Ovary (tissue), 9 donors: ENCODE data around the gene ANKRD10. TPM values are rescaled to one million over a fixed set of nuclear protein-coding genes. Genes with fewer than 3 reads are reported as not detected.
"Not testable (repeated sequence)": the region's sequence is repeated elsewhere in the genome, so short reads cannot be mapped to it uniquely, and the experiment has no call there.

Experiments
- DNase-seq, 5 donors: peaks; one replicate each; pipeline ENCODE4 v3.0.0-alpha.2; 2019 to 2020
- H3K27ac ChIP-seq, 2 donors: fragments of 200-600 bp; one replicate each; pipeline versions ENCODE4 v1.5.1 to v1.8.0; 2019 to 2022
- H3K27me3 ChIP-seq: fragments of 200-600 bp; one replicate; pipeline ENCODE4 v1.8.0; 2022
- H3K36me3 ChIP-seq: fragments of 200-600 bp; sonication (generic); one replicate; pipeline ENCODE4 v1.5.1; 2019
- H3K4me1 ChIP-seq: one replicate; pipeline ENCODE4 v1.8.1; 2013; ENCODE audit warnings: mild to moderate bottlenecking, moderate library complexity; ENCODE audit not compliant: insufficient read depth
- H3K4me3 ChIP-seq: fragments of 200-600 bp; sonication (generic); one replicate; pipeline ENCODE4 v1.5.1; 2017
- H3K9me3 ChIP-seq, 2 donors: fragments of 200-600 bp in 1 of 2; sonication (generic) in 1 of 2; one replicate each; pipeline versions ENCODE4 v1.5.1 to v1.8.1; 2013 to 2019; ENCODE audit warnings: mild to moderate bottlenecking in 1 of 2, moderate library complexity in 1 of 2
- CTCF ChIP-seq, 3 donors: fragments of 450-650 bp in 2 of 3; fragments of 200-600 bp in 1 of 3; IDR thresholded peaks; one replicate each; pipeline versions ENCODE4 v1.5.1 to v1.8.0; 2016 to 2022; ENCODE audit warnings: antibody characterized with exemption in 3 of 3, mild to moderate bottlenecking in 1 of 3
- EP300 ChIP-seq: sonication (generic); formaldehyde crosslinking; IDR thresholded peaks from one replicate; pipeline ENCODE4 v1.6.1; 2017; ENCODE audit warnings: antibody characterized with exemption
- POLR2A ChIP-seq: fragments of 450-650 bp; IDR thresholded peaks from one replicate; pipeline ENCODE4 v1.6.1; 2017; ENCODE audit warnings: antibody characterized with exemption, mild to moderate bottlenecking, moderate library complexity
- WGBS, 3 donors: extraction: QIAGEN DNeasy Blood & Tissue Kit in 1 of 3; methylation state at CpG; one replicate each; pipeline versions ENCODE4 v1.1.5 to v1.1.7; 2013 to 2017; 5-methylcytosine and 5-hydroxymethylcytosine counted together
- intact Hi-C, 4 donors: fragments of 100-400 bp; cut with DNase I; formaldehyde crosslinking; loops; one replicate each; pipeline versions ENCODE4 v1.11.0 to v1.15.1; 2022 to 2023
- polyA plus RNA-seq, 2 donors: library from polyadenylated mRNA; stranded (reverse); fragments of 200-250 nt in 1 of 2; fragments of 350-450 nt in 1 of 2; fragmentation: Illumina TruSeq in 1 of 2; extraction: RNeasy Lipid Tissue Mini Kit (QIAGEN cat#74804) in 1 of 2; gene quantifications; one replicate each; pipeline ENCODE4 v1.2.3, GENCODE V29; 2013 to 2014
- total RNA-seq, 7 donors: library from RNA; depleted of rRNA in 2 of 7; stranded (reverse); fragments of >200 nt in 2 of 7; fragmentation: NEBNext Ultra II Directional in 3 of 7; extraction: Animal tissue kit (Norgen Biotek cat#: 25700) in 3 of 7; gene quantifications; one replicate each; pipeline versions ENCODE4 v1.1.0 to v1.2.4, GENCODE V29; 2016 to 2023
- donor health status: DM: no; HTN: no; CAD: no; lungs with moderate emphysema.
- donor health status: DM: no; HTN: no; CAD: no.
- donor health status: Bipolar disorder and iron deficiency.
- donor health status: DM: yes; HTN: yes; CAD: no.
- donor health status: DM: no; HTN: no; CAD: no.
- donor health status: DM: yes; HTN: yes; CAD: no.

The ANKRD10 gene
- total and polyA plus RNA-seq, 9 donors: 62.4 to 172 (median 129) TPM

DNA sequence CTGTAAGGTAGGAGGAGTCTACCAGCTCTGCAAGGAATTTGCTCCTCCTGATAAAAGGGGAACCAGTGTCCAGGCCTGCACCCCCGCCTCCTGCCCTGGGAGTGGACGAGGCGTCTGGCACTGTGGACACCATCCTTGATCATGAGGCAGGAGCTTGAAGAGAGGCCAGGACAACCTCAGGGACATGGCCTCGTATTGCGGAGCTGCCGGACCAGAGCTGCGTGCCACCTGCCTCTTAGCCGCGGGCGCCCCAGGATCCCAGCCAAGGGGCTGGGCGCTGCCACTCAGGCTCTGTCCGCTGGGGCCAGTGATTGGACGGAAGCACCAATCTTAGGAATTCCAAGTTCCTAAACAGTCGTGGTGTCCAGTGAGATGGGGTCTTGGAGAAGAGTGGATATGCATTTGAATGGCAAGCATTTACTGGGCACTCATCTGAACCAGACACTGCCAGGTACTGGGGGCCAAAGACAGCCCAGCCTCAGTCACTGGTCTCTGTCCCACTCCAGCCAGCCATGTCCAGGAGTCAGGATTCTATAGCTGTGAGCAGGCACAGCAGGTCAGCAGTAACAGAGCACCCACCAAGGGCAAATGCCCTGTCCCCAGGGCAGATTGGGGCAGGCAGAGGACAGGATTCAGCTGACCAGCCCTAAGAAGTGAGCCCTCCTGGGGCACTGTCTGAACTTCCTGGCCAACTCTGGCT, 39.1 kb upstream of the ANKRD10 start:
- WGBS, 3 donors: 94 to 98% (median 96%) methylated on average over 10 to 14 of the region's 14 CpGs
- H3K4me1 ChIP-seq: peaks cover 5% of the 10 kb centered on the region
- H3K4me3 ChIP-seq: no peak overlapping the region
- no peaks in the 10 kb centered on the region for H3K36me3 ChIP-seq
- no peaks in the 10 kb centered on the region for H3K9me3 ChIP-seq
- H3K27ac ChIP-seq: no peak overlapping the region
- H3K27me3 ChIP-seq: no peaks in the 10 kb centered on the region
- intact Hi-C loops: no loop called here
- TF ChIP-seq CTCF (IDR thresholded peaks at IDR 0.05): no peak
- no peak for TF ChIP-seq POLR2A
- TF ChIP-seq EP300: no peak
- no peak for DNase-seq

DNA sequence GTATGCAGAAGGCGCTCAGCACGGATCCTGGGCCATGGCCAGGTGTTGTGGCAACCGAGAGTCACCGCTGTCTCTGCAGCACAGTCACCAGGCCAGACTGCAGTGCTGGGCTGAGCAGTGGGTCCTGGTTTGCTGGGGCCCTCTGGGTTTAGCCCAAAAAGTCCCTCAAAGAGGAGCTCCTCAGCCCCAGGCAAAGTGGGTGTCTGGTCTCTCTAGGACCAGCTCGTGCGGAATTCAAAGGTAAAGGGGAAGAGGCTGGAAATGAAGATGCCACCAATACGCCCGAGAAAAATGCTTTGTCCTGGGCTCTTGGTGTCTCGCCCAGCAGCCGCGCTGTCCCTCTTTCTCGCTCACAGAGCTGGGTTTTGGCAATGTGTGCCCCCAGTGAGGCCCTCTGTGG, 38.5 kb upstream of the ANKRD10 start:
- intact Hi-C loops: no loop called here
- no peaks in the 10 kb centered on the region for H3K36me3 ChIP-seq
- H3K27me3 ChIP-seq: no peaks in the 10 kb centered on the region
- no peaks in the 10 kb centered on the region for H3K9me3 ChIP-seq
- TF ChIP-seq CTCF (IDR thresholded peaks at IDR 0.05): no peak
- TF ChIP-seq EP300: no peak
- no peak for TF ChIP-seq POLR2A
- H3K4me1 ChIP-seq: peaks cover 5% of the 10 kb centered on the region
- H3K27ac ChIP-seq: no peak overlapping the region
- 93 to 96% (median 94%) methylated on average over 12 of the region's 12 CpGs for WGBS, 3 donors
- no peak for DNase-seq
- H3K4me3 ChIP-seq: no peak overlapping the region

DNA sequence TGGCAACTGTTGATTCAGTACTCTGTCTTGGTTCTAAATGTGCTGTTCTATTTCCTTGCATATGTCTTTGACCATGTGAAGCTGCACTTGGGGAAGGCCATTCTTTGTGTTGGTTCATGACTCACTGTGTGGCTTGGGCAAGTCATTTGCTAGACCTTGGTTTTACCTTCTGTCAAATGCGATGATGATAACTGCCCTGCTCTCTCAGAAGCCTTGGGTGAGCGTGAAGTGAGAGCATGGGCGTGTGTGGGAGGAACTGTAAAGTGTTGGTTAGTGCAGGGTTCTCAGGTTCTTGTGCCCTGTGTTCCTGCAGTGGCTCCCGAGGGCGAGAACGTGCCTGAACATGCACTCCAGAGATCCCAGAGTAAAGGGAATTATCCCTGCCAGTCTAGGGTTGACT, 37.3 kb upstream of the ANKRD10 start:
- H3K27me3 ChIP-seq, H3K27ac ChIP-seq, intact Hi-C loops, H3K4me1 ChIP-seq, DNase-seq, H3K36me3 ChIP-seq, H3K9me3 ChIP-seq, H3K4me3 ChIP-seq: not testable (repeated sequence)
- WGBS, 3 donors: 89 to 94% (median 90%) methylated on average over 6 of the region's 6 CpGs

- no peak overlapping the region for H3K4me3 ChIP-seq
- H3K27me3 ChIP-seq: no peaks in the 10 kb centered on the region
- WGBS, 3 donors: 82 to 89% (median 84%) methylated on average over 8 of the region's 8 CpGs
- no peak for DNase-seq
- H3K27ac ChIP-seq: no peak overlapping the region
- H3K36me3 ChIP-seq: no peaks in the 10 kb centered on the region
- TF ChIP-seq EP300 (no peak), CTCF (IDR thresholded peaks at IDR 0.05) (no peak), POLR2A (no peak)
- no peaks in the 10 kb centered on the region for H3K9me3 ChIP-seq
- intact Hi-C loops: no loop called here
- peaks cover 5% of the 10 kb centered on the region for H3K4me1 ChIP-seq
These were observed 36.1 kb upstream of the ANKRD10 start for GRCh38 chr13:110950819-110951570.

- no peak for DNase-seq
- TF ChIP-seq EP300: no peak
- TF ChIP-seq CTCF (IDR thresholded peaks at IDR 0.05): no peak
- no peak for TF ChIP-seq POLR2A
- Histone ChIP-seq H3K27me3 (no peaks in the 10 kb centered on the region), H3K36me3 (no peaks in the 10 kb centered on the region), H3K4me3 (no peak overlapping the region), H3K27ac (no peak overlapping the region), H3K9me3 (no peaks in the 10 kb centered on the region), H3K4me1 (peaks cover 5% of the 10 kb centered on the region)
- WGBS, 3 donors: 91 to 95% (median 93%) methylated on average over 8 of the region's 8 CpGs
- intact Hi-C loops: no loop called here
These were observed 35.5 kb upstream of the ANKRD10 start for GRCh38 chr13:110950356-110950755.
